ENCODE measurements around the gene SLC6A6. TPM values are rescaled to one million over a fixed set of nuclear protein-coding genes. Genes with fewer than 3 reads are reported as not detected.
A peak's percentile ranks its signal among the peaks of the same experiment; 100 is the strongest.

Gene SLC6A6
- polyA plus RNA-seq, 1 donor (not counting 4 experiments of a cell fraction or from before 2014, with no cell fraction given) = 8.3 TPM

- H4K20me1 ChIP-seq (ENCODE audit: control insufficient read depth, extremely low read depth, insufficient read depth, low read length) = no peaks in the 10 kb centered on the region
- H3K9me3 ChIP-seq (ENCODE audit: control insufficient read depth, low read depth, low read length) = no peaks in the 10 kb centered on the region
- no peaks in the 10 kb centered on the region for H3K36me3 ChIP-seq (ENCODE audit: control insufficient read depth in 2 of 2, extremely low read depth in 1 of 2, insufficient read depth in 2 of 2, low read length in 2 of 2)
- H3K9ac ChIP-seq (ENCODE audit: control insufficient read depth, extremely low read depth, insufficient read depth, low read length) = no peak overlapping the region
- DNase-seq (ENCODE audit: low read depth, low spot score) (no peak), FAIRE-seq (no peak)
- H3K9me1 ChIP-seq (ENCODE audit: control insufficient read depth, extremely low read depth, insufficient read depth, low read length) = no peaks in the 10 kb centered on the region
- H2AFZ ChIP-seq (ENCODE audit: control insufficient read depth, low read length) = peak overlapping the region; percentile 23
- no peak overlapping the region for H3K4me2 ChIP-seq (ENCODE audit: control insufficient read depth, extremely low read depth, insufficient read depth, low read depth, low read length)
- dilution Hi-C loops (cut with MboI; ENCODE audit: extremely low pct_ligation_motif_present, low sequenced_read_pairs) = no loop called here
- H3K4me1 ChIP-seq (ENCODE audit: control insufficient read depth, extremely low read depth, insufficient read depth, low read length) = peaks cover 15% of the 10 kb centered on the region
- H3K27me3 ChIP-seq (ENCODE audit: control insufficient read depth, extremely low read depth, insufficient read depth, low read length) = peaks cover 42% of the 10 kb centered on the region
- H3K79me2 ChIP-seq (ENCODE audit: control insufficient read depth, insufficient read depth, low read length) = no peaks in the 10 kb centered on the region
- no peak overlapping the region for H3K4me3 ChIP-seq (ENCODE audit: control insufficient read depth in 2 of 3, extremely low read depth in 1 of 3, insufficient read depth in 2 of 3, low read depth in 1 of 3, low read length in 3 of 3)
- no peak overlapping the region for H3K27ac ChIP-seq (ENCODE audit: control insufficient read depth, insufficient read depth, low read length)
- TF ChIP-seq EZH2 (IDR thresholded peaks at IDR 0.05; ENCODE audit: low read length) (no peak), CTCF (optimal IDR thresholded peaks at IDR 0.05 in 1 of 3, IDR thresholded peaks at IDR 0.05 in 1 of 3, conservative IDR thresholded peaks at IDR 0.05 in 1 of 3; ENCODE audit: extremely low read depth in 1 of 3, insufficient read depth in 2 of 3, low read length in 3 of 3) (no peak)
Measured at GRCh38 chr3:14366248-14366647, 36.2 kb upstream of the SLC6A6 start.

- Histone ChIP-seq H3K4me1 (ENCODE audit: control insufficient read depth, extremely low read depth, insufficient read depth, low read length) (peaks cover 24% of the 10 kb centered on the region), H3K4me2 (ENCODE audit: control insufficient read depth, extremely low read depth, insufficient read depth, low read depth, low read length) (no peak overlapping the region), H3K9me3 (ENCODE audit: control insufficient read depth, low read depth, low read length) (no peaks in the 10 kb centered on the region), H3K79me2 (ENCODE audit: control insufficient read depth, insufficient read depth, low read length) (no peaks in the 10 kb centered on the region), H4K20me1 (ENCODE audit: control insufficient read depth, extremely low read depth, insufficient read depth, low read length) (no peaks in the 10 kb centered on the region), H3K36me3 (ENCODE audit: control insufficient read depth in 2 of 2, extremely low read depth in 1 of 2, insufficient read depth in 2 of 2, low read length in 2 of 2) (no peaks in the 10 kb centered on the region), H2AFZ (ENCODE audit: control insufficient read depth, low read length) (no peak overlapping the region), H3K9me1 (ENCODE audit: control insufficient read depth, extremely low read depth, insufficient read depth, low read length) (no peaks in the 10 kb centered on the region), H3K9ac (ENCODE audit: control insufficient read depth, extremely low read depth, insufficient read depth, low read length) (no peak overlapping the region), H3K4me3 (ENCODE audit: control insufficient read depth in 2 of 3, extremely low read depth in 1 of 3, insufficient read depth in 2 of 3, low read depth in 1 of 3, low read length in 3 of 3) (no peak overlapping the region), H3K27me3 (ENCODE audit: control insufficient read depth, extremely low read depth, insufficient read depth, low read length) (peaks cover 42% of the 10 kb centered on the region), H3K27ac (ENCODE audit: control insufficient read depth, insufficient read depth, low read length) (no peak overlapping the region)
- no peak for FAIRE-seq
- DNase-seq (ENCODE audit: low read depth, low spot score) = no peak
- no peak for TF ChIP-seq CTCF (optimal IDR thresholded peaks at IDR 0.05 in 1 of 3, IDR thresholded peaks at IDR 0.05 in 1 of 3, conservative IDR thresholded peaks at IDR 0.05 in 1 of 3; ENCODE audit: extremely low read depth in 1 of 3, insufficient read depth in 2 of 3, low read length in 3 of 3)
- TF ChIP-seq EZH2 (IDR thresholded peaks at IDR 0.05; ENCODE audit: low read length) = no peak
- dilution Hi-C loops (cut with MboI; ENCODE audit: extremely low pct_ligation_motif_present, low sequenced_read_pairs) = no loop called here
Measured at GRCh38 chr3:14366915-14367823, 35.2 kb upstream of the SLC6A6 start.
